HepG2 (cell line): ENCODE measurements around the gene PTPRU. TPM values are rescaled to one million over a fixed set of nuclear protein-coding genes. Genes with fewer than 3 reads are reported as not detected.

Experiments
- ATF1 ChIP-seq: IDR thresholded peaks from 2 replicates; pipeline ENCODE4 v1.6.1; 2016; ENCODE audit warnings: mild to moderate bottlenecking, control low read depth
- HNF4A ChIP-seq: sonication (generic); formaldehyde crosslinking; IDR thresholded peaks from 2 replicates; pipeline ENCODE4 v1.4.0; 2020; ENCODE audit warnings: missing genetic modification reagents
- NCOR1 ChIP-seq: fragments of 200-600 bp; sonication (generic); IDR thresholded peaks from 2 replicates; pipeline ENCODE4 v1.7.0; 2017; ENCODE audit warnings: antibody characterized with exemption, low read length, borderline replicate concordance
- SCMH1 ChIP-seq: sonication (generic); formaldehyde crosslinking; IDR thresholded peaks from 2 replicates; pipeline ENCODE4 v1.9.0; 2021; ENCODE audit warnings: missing genetic modification reagents, mild to moderate bottlenecking, borderline replicate concordance
- ZBTB20 ChIP-seq: sonication (generic); formaldehyde crosslinking; IDR thresholded peaks from 2 replicates; pipeline ENCODE4 v1.8.1; 2023; ENCODE audit warnings: missing genetic modification reagents, low read depth, mild to moderate bottlenecking, borderline replicate concordance
- ZNF569 ChIP-seq: sonication (generic); formaldehyde crosslinking; IDR thresholded peaks from 2 replicates; pipeline ENCODE4 v1.5.0; 2020; ENCODE audit warnings: mild to moderate bottlenecking, missing genetic modification reagents, moderate library complexity, borderline replicate concordance
- ZNF788 ChIP-seq: sonication (generic); formaldehyde crosslinking; IDR thresholded peaks from 2 replicates; pipeline ENCODE4 v1.5.0; 2020; ENCODE audit warnings: mild to moderate bottlenecking, missing genetic modification reagents, borderline replicate concordance
- ZNF83 ChIP-seq: sonication (generic); formaldehyde crosslinking; IDR thresholded peaks from 2 replicates; pipeline ENCODE4 v1.4.0; 2020; ENCODE audit warnings: missing genetic modification reagents, mild to moderate bottlenecking, borderline replicate concordance
- polyA plus RNA-seq, 8 experiments: library from polyadenylated mRNA; depleted of rRNA in 3 of 8; stranded (reverse) in 7 of 8; unstranded in 1 of 8; fragments of >200 nt; fragmentation: Illumina TruSeq in 4 of 8; extraction: Trizol in 4 of 8; gene quantifications; 2 replicates each; pipeline versions ENCODE4 v1.2.1 to v1.2.3, GENCODE V29; 2011 to 2016; ENCODE audit warnings: low read depth in 4 of 8, missing spikeins in 1 of 8, mixed read lengths in 1 of 8; ENCODE audit not compliant: insufficient read depth in 1 of 8
- total RNA-seq, 5 experiments: library from RNA; depleted of rRNA; stranded (reverse); fragments of >200 nt; fragmentation: Illumina TruSeq; extraction: Trizol; gene quantifications; 2 replicates each; pipeline ENCODE4 v1.2.3, GENCODE V29; 2016; ENCODE audit warnings: low read depth in 1 of 5
- TF ChIP-seq, protein P1 (sequence below): sonication (generic); formaldehyde crosslinking; IDR thresholded peaks from 2 replicates; pipeline ENCODE4 v1.4.0; 2020; ENCODE audit warnings: missing genetic modification reagents
- TF ChIP-seq, protein P2 (sequence below): sonication (generic); formaldehyde crosslinking; IDR thresholded peaks from 2 replicates; pipeline ENCODE4 v1.8.0; 2022; ENCODE audit warnings: missing genetic modification reagents, mild to moderate bottlenecking, moderate library complexity, borderline replicate concordance
- TF ChIP-seq, protein P3 (sequence below): IDR thresholded peaks from 2 replicates; pipeline ENCODE4 v1.6.1; 2016

Gene PTPRU
- total and polyA plus RNA-seq, 2 of the 13 experiments (the other 11 are each of a cell fraction or from before 2014, with no cell fraction given): 21.6 to 22.3 TPM

DNA sequence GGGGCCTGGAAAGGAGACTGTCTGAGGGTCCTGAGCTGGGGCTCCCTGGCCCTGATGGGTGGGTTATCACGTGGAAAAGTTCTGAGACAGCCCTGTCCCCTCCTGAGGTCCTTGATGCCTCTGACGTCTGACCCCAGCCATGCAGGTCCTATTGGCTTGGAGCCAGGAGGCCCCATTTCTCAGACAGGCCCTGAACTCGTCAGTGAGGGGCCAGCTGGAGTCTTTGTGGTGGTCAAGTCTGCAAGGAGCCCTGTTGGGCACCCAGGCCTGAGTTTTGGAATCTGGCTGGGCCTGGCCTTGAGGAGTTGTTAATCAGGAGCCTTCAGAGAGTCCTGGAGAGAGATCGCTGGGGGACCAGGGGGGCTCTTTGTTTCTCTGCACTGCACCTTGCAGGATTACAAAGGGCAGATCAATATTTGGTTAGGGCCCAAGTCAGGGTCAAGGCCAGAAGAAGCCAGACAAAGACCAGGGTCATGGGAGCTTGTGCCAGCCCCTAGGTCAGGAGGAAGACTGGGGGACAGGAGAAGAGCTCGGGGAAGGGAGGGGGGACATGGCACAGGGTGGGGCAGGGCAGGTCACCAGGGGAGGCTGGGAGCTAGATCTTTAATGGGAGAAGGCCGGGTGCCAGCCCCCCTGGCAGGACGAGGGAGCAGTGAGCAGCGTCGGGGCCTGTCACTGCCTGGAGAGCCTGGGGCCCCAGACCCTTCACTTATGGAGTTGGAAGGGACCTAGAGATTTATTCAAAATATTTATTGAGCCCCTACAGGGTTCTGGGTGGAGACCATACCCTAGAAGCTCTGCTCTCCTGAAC, 83.2 kb downstream of the PTPRU start (continued):
- TF ChIP-seq, protein P1, sequence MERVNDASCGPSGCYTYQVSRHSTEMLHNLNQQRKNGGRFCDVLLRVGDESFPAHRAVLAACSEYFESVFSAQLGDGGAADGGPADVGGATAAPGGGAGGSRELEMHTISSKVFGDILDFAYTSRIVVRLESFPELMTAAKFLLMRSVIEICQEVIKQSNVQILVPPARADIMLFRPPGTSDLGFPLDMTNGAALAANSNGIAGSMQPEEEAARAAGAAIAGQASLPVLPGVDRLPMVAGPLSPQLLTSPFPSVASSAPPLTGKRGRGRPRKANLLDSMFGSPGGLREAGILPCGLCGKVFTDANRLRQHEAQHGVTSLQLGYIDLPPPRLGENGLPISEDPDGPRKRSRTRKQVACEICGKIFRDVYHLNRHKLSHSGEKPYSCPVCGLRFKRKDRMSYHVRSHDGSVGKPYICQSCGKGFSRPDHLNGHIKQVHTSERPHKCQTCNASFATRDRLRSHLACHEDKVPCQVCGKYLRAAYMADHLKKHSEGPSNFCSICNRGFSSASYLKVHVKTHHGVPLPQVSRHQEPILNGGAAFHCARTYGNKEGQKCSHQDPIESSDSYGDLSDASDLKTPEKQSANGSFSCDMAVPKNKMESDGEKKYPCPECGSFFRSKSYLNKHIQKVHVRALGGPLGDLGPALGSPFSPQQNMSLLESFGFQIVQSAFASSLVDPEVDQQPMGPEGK (CRISPR knock-in tag): peak; percentile 74
- TF ChIP-seq NCOR1: peak; percentile 37; the same call in 1 of the 2 replicates
- TF ChIP-seq ZNF569 (CRISPR knock-in tag): no peak
- no peak for TF ChIP-seq ZBTB20
- TF ChIP-seq HNF4A: peak; percentile 50
- TF ChIP-seq ZNF788 (CRISPR knock-in tag): no peak; the same call in 1 of the 2 replicates
- TF ChIP-seq, protein P2, sequence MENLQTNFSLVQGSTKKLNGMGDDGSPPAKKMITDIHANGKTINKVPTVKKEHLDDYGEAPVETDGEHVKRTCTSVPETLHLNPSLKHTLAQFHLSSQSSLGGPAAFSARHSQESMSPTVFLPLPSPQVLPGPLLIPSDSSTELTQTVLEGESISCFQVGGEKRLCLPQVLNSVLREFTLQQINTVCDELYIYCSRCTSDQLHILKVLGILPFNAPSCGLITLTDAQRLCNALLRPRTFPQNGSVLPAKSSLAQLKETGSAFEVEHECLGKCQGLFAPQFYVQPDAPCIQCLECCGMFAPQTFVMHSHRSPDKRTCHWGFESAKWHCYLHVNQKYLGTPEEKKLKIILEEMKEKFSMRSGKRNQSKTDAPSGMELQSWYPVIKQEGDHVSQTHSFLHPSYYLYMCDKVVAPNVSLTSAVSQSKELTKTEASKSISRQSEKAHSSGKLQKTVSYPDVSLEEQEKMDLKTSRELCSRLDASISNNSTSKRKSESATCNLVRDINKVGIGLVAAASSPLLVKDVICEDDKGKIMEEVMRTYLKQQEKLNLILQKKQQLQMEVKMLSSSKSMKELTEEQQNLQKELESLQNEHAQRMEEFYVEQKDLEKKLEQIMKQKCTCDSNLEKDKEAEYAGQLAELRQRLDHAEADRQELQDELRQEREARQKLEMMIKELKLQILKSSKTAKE (CRISPR knock-in tag): peak; percentile 57
- TF ChIP-seq SCMH1 (CRISPR knock-in tag): no peak
- TF ChIP-seq ZNF83 (CRISPR knock-in tag): no peak
- TF ChIP-seq, protein P3, sequence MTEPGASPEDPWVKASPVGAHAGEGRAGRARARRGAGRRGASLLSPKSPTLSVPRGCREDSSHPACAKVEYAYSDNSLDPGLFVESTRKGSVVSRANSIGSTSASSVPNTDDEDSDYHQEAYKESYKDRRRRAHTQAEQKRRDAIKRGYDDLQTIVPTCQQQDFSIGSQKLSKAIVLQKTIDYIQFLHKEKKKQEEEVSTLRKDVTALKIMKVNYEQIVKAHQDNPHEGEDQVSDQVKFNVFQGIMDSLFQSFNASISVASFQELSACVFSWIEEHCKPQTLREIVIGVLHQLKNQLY (CRISPR knock-in tag): no peak
- no peak for TF ChIP-seq ATF1 (CRISPR knock-in tag)
- TF ChIP-seq, all 625 proteins: peak for 29
